H1 (cell line): Measurements from ENCODE around the gene AQP7. TPM values are rescaled to one million over a fixed set of nuclear protein-coding genes. Genes with fewer than 3 reads are reported as not detected.

Experiments used
- CTCF ChIA-PET: fragments of 300-600 bp; sonication (Branson Sonifier 250); formaldehyde crosslinking; loops from one replicate; lab custom pipeline; 2021; ENCODE audit not compliant: partially characterized antibody; lab: Charles Lee
- POLR2A ChIA-PET: fragments of 300-600 bp; sonication (Branson Sonifier 250); formaldehyde crosslinking; loops from one replicate; lab custom pipeline; 2021; ENCODE audit warnings: inconsistent platforms; ENCODE audit not compliant: partially characterized antibody; lab: Charles Lee
- DNase-seq, 2 experiments: peaks; one replicate each; pipeline versions ENCODE4 v3.0.0 to v3.0.0-alpha.2; 2010 to 2022; ENCODE audit warnings: low spot score in 2 of 2, low read depth in 1 of 2, mixed read lengths in 1 of 2
- FAIRE-seq: peaks from 2 replicates; lab custom pipeline; 2011; peaks lifted over from hg19 to GRCh38; lab: Jason Lieb, UNC
- H2AFZ ChIP-seq: 2 replicates; pipeline ENCODE4 v1.8.1; 2012; ENCODE audit warnings: low read length, inconsistent platforms
- H2AK5ac ChIP-seq: 2 replicates; pipeline ENCODE4 v1.6.1; 2013; ENCODE audit warnings: low read depth, low read length
- H2BK120ac ChIP-seq: replicated peaks from 2 replicates; pipeline ENCODE3; 2013; ENCODE audit warnings: low read depth, low read length, inconsistent platforms
- H2BK12ac ChIP-seq: 2 replicates; pipeline ENCODE4 v1.6.1; 2013; ENCODE audit warnings: low read depth, low read length
- H2BK15ac ChIP-seq: 2 replicates; pipeline ENCODE4 v1.6.1; 2013; ENCODE audit warnings: low read length
- H2BK20ac ChIP-seq: 2 replicates; pipeline ENCODE4 v1.6.1; 2013; ENCODE audit warnings: low read length
- H2BK5ac ChIP-seq: 2 replicates; pipeline ENCODE4 v1.6.1; 2013; ENCODE audit warnings: low read depth, low read length
- H3K14ac ChIP-seq: 2 replicates; pipeline ENCODE4 v1.6.1; 2013; ENCODE audit warnings: inconsistent platforms; ENCODE audit not compliant: insufficient read length
- H3K18ac ChIP-seq: 2 replicates; pipeline ENCODE4 v1.6.1; 2013; ENCODE audit warnings: low read length; ENCODE audit errors: extremely low read depth
- H3K23ac ChIP-seq: 2 replicates; pipeline ENCODE4 v1.6.1; 2013; ENCODE audit warnings: inconsistent platforms; ENCODE audit not compliant: insufficient read length
- H3K23me2 ChIP-seq: 2 replicates; pipeline ENCODE4 v1.6.1; 2013; ENCODE audit warnings: low read depth, low read length
- H3K27ac ChIP-seq: 2 replicates; pipeline ENCODE4 v1.6.1; 2011; ENCODE audit warnings: low read depth, low read length, inconsistent platforms
- H3K27me3 ChIP-seq, 4 experiments: replicated peaks in 1 of 4; 1 replicate in 1 of 4; 2 replicates in 3 of 4; pipeline versions ENCODE4 v1.6.1 to v1.8.1; 2011 to 2013; ENCODE audit warnings: low read length in 3 of 4, mild to moderate bottlenecking in 3 of 4, inconsistent platforms in 2 of 4, mixed read lengths in 2 of 4, moderate library complexity in 1 of 4; ENCODE audit not compliant: control insufficient read depth in 3 of 4, insufficient read depth in 3 of 4; ENCODE audit errors: extremely low read depth in 1 of 4
- H3K36me3 ChIP-seq, 4 experiments: 2 replicates each; pipeline versions ENCODE4 v1.6.1 to v1.8.1; 2011 to 2013; ENCODE audit warnings: mild to moderate bottlenecking in 4 of 4, low read length in 3 of 4, moderate library complexity in 2 of 4, control low read depth in 1 of 4, inconsistent platforms in 1 of 4; ENCODE audit not compliant: insufficient read depth in 4 of 4, control insufficient read depth in 2 of 4
- H3K4ac ChIP-seq: replicated peaks from 2 replicates; pipeline ENCODE3; 2013; ENCODE audit warnings: low read length, low read depth, mixed read lengths, inconsistent platforms; ENCODE audit not compliant: insufficient read length
- H3K4me1 ChIP-seq, 4 experiments: replicated peaks in 1 of 4; 1 replicate in 1 of 4; 2 replicates in 3 of 4; pipeline versions ENCODE4 v1.6.1 to v1.8.1; 2011 to 2013; ENCODE audit warnings: low read length in 3 of 4, inconsistent platforms in 2 of 4, mixed read lengths in 1 of 4; ENCODE audit not compliant: insufficient read depth in 4 of 4, control insufficient read depth in 3 of 4
- H3K4me2 ChIP-seq, 2 experiments: 2 replicates each; pipeline versions ENCODE4 v1.6.1 to v1.8.1; 2011 to 2013; ENCODE audit warnings: low read depth in 2 of 2, low read length in 2 of 2, control low read depth in 1 of 2, inconsistent platforms in 1 of 2, mild to moderate bottlenecking in 1 of 2; ENCODE audit not compliant: insufficient read depth in 1 of 2
- H3K4me3 ChIP-seq, 4 experiments: fragments of 200-600, 300-600 bp in 1 of 4; sonication (generic), shearing (Covaris generic), sonication (Bioruptor Twin) in 1 of 4; 2 replicates each; pipeline versions ENCODE4 v1.5.1 to v1.8.1; 2011 to 2016; ENCODE audit warnings: low read length in 4 of 4, low read depth in 3 of 4, control low read depth in 2 of 4, inconsistent platforms in 2 of 4, mild to moderate bottlenecking in 2 of 4, mixed read lengths in 1 of 4, moderate library complexity in 1 of 4; ENCODE audit not compliant: insufficient read depth in 2 of 4; ENCODE audit errors: extremely low read depth in 1 of 4
- H3K56ac ChIP-seq: replicated peaks from 2 replicates; pipeline ENCODE3; 2013; ENCODE audit warnings: low read depth, mild to moderate bottlenecking, mixed read lengths, low read length, inconsistent platforms; ENCODE audit not compliant: insufficient read length
- H3K79me1 ChIP-seq: 2 replicates; pipeline ENCODE4 v1.6.1; 2013; ENCODE audit warnings: low read depth, low read length, control low read depth
- H3K79me2 ChIP-seq, 2 experiments: 2 replicates each; pipeline versions ENCODE4 v1.6.1 to v1.8.1; 2012 to 2013; ENCODE audit warnings: low read length in 2 of 2, mild to moderate bottlenecking in 2 of 2, inconsistent platforms in 1 of 2; ENCODE audit not compliant: insufficient read depth in 2 of 2, control insufficient read depth in 1 of 2
- H3K9ac ChIP-seq, 4 experiments: replicated peaks in 1 of 4; 1 replicate in 1 of 4; 2 replicates in 3 of 4; pipeline versions ENCODE4 v1.6.1 to v1.8.1; 2011 to 2013; ENCODE audit warnings: low read depth in 3 of 4, low read length in 3 of 4, control low read depth in 2 of 4, mild to moderate bottlenecking in 2 of 4, moderate library complexity in 2 of 4, inconsistent platforms in 1 of 4; ENCODE audit errors: extremely low read depth in 1 of 4
- H3K9me3 ChIP-seq, 2 experiments: 2 replicates each; pipeline versions ENCODE4 v1.6.1 to v1.8.1; 2012 to 2013; ENCODE audit warnings: mild to moderate bottlenecking in 2 of 2, moderate library complexity in 2 of 2, control low read depth in 1 of 2, inconsistent platforms in 1 of 2, low read depth in 1 of 2, low read length in 1 of 2, mixed read lengths in 1 of 2; ENCODE audit not compliant: insufficient read depth in 2 of 2
- H4K20me1 ChIP-seq, 2 experiments: replicated peaks in 1 of 2; 2 replicates each; pipeline versions ENCODE3 to v1.8.1; 2011 to 2013; ENCODE audit warnings: inconsistent platforms in 2 of 2, low read length in 2 of 2, mild to moderate bottlenecking in 1 of 2; ENCODE audit not compliant: insufficient read depth in 2 of 2, control insufficient read depth in 1 of 2
- H4K5ac ChIP-seq: 2 replicates; pipeline ENCODE4 v1.6.1; 2013; ENCODE audit warnings: low read length, low read depth, mixed read lengths, inconsistent platforms; ENCODE audit not compliant: insufficient read length
- H4K8ac ChIP-seq: 2 replicates; pipeline ENCODE4 v1.8.0; 2013; ENCODE audit warnings: mild to moderate bottlenecking, moderate library complexity, low read length, inconsistent platforms; ENCODE audit not compliant: insufficient read depth; ENCODE audit errors: extremely low read depth
- H4K91ac ChIP-seq: replicated peaks from 2 replicates; pipeline ENCODE3; 2013; ENCODE audit warnings: low read length, mixed read lengths, inconsistent platforms; ENCODE audit not compliant: insufficient read length
- ATF2 ChIP-seq: IDR thresholded peaks from 2 replicates; pipeline ENCODE4 v1.6.1; 2012; ENCODE audit warnings: low read length, inconsistent platforms
- CBX5 ChIP-seq: fragments of 300-800, 300-1000 bp; sonication (generic); IDR thresholded peaks from 2 replicates; pipeline ENCODE4 v1.7.1; 2016; ENCODE audit warnings: antibody characterized with exemption, low read length, low read depth
- CREB1 ChIP-seq: IDR thresholded peaks from 2 replicates; pipeline ENCODE4 v1.6.1; 2012; ENCODE audit warnings: inconsistent platforms
- E2F6 ChIP-seq: IDR thresholded peaks from 2 replicates; pipeline ENCODE4 v1.6.1; 2012; ENCODE audit warnings: inconsistent platforms
- GABPA ChIP-seq: IDR thresholded peaks from 2 replicates; pipeline ENCODE4 v1.6.1; 2011; ENCODE audit warnings: mild to moderate bottlenecking, low read length, moderate library complexity, borderline replicate concordance; ENCODE audit not compliant: insufficient read depth
- HDAC6 ChIP-seq: IDR thresholded peaks from one replicate; pipeline ENCODE4 v1.7.1; 2012; ENCODE audit warnings: low read depth, mild to moderate bottlenecking, inconsistent platforms, low read length, moderate library complexity
- JUN ChIP-seq: IDR thresholded peaks from 2 replicates; pipeline ENCODE4 v1.6.1; 2011; ENCODE audit warnings: low read depth, mild to moderate bottlenecking, improper control_type of control experiment, low read length
- JUND ChIP-seq: IDR thresholded peaks from 2 replicates; pipeline ENCODE4 v1.6.1; 2011; ENCODE audit warnings: mild to moderate bottlenecking, improper control_type of control experiment, low read length
- KDM5A ChIP-seq: fragments of 200-600 bp; IDR thresholded peaks from 2 replicates; pipeline ENCODE4 v1.7.1; 2012; ENCODE audit warnings: mild to moderate bottlenecking, low read length, inconsistent platforms, mixed read lengths
- MAX ChIP-seq: IDR thresholded peaks from 2 replicates; pipeline ENCODE4 v1.6.1; 2012; ENCODE audit warnings: inconsistent platforms
- SP1 ChIP-seq: IDR thresholded peaks from 2 replicates; pipeline ENCODE4 v1.6.1; 2011; ENCODE audit warnings: low read depth, low read length
- TAF1 ChIP-seq: IDR thresholded peaks from 2 replicates; pipeline ENCODE4 v1.6.1; 2011; ENCODE audit warnings: mild to moderate bottlenecking, low read depth, low read length
- TCF12 ChIP-seq: IDR thresholded peaks from 2 replicates; pipeline ENCODE4 v1.6.1; 2011; ENCODE audit warnings: low read depth, mild to moderate bottlenecking, low read length
- WGBS, 2 experiments: shearing (Covaris generic) in 1 of 2; methylation state at CpG; one replicate each; pipeline versions ENCODE4 v1.1.6 to v1.1.7; 2013 to 2015; ENCODE audit warnings: low lambda C conversion rate in 2 of 2, mixed read lengths in 2 of 2, inconsistent platforms in 1 of 2, low coverage in 1 of 2, missing lambda C conversion rate in 1 of 2; ENCODE audit not compliant: insufficient replicate concordance in 2 of 2, insufficient coverage in 1 of 2, insufficient read length in 1 of 2; ENCODE audit errors: extremely low coverage in 1 of 2, missing lambda C conversion rate in 1 of 2; 5-methylcytosine and 5-hydroxymethylcytosine counted together
- polyA plus RNA-seq, 7 experiments: library from polyadenylated mRNA; depleted of rRNA in 3 of 7; stranded (reverse) in 5 of 7; unstranded in 2 of 7; fragments of >200 nt in 5 of 7; fragments of 200-250 nt in 2 of 7; gene quantifications; 1 replicate in 5 of 7; 2 replicates in 1 of 7; 4 replicates in 1 of 7; pipeline versions ENCODE4 v1.2.1 to v1.2.3, GENCODE V29; 2011 to 2013; ENCODE audit warnings: missing spikeins in 2 of 7, mixed read lengths in 2 of 7
- total RNA-seq: library from RNA; stranded (reverse); fragmentation: NEBNext Ultra II Directional; extraction: Animal tissue kit (Norgen Biotek cat#: 25700); gene quantifications from 2 replicates; pipeline ENCODE4 v1.2.1, GENCODE V29; 2021

Gene AQP7
- total and polyA plus RNA-seq, 2 of the 8 experiments (the other 6 are each of a cell fraction or from before 2014, with no cell fraction given) = not detected

- Histone ChIP-seq H3K23ac (no peak overlapping the region), H3K27me3 (no peaks in the 10 kb centered on the region), H3K9ac (no peak overlapping the region), H3K14ac (no peak overlapping the region), H3K23me2 (no peaks in the 10 kb centered on the region), H3K36me3 (peaks cover 0 to 15% (median 7%) of the 10 kb centered on the region in 4 experiments; a peak in 5 of 8 replicates), H3K79me2 (no peaks in the 10 kb centered on the region), H3K79me1 (no peaks in the 10 kb centered on the region), H4K91ac (no peak overlapping the region), H3K4me2 (no peak overlapping the region), H2BK20ac (no peak overlapping the region), H4K8ac (no peak overlapping the region), H3K9me3 (no peaks in the 10 kb centered on the region), H2AK5ac (no peak overlapping the region), H3K4ac (no peak overlapping the region), H3K4me1 (no peaks in the 10 kb centered on the region), H2BK15ac (no peak overlapping the region), H3K18ac (no peak overlapping the region), H2BK5ac (no peak overlapping the region), H2BK120ac (no peak overlapping the region), H2AFZ (no peak overlapping the region), H4K20me1 (no peaks in the 10 kb centered on the region), H3K56ac (no peak overlapping the region), H3K4me3 (no peak overlapping the region), H2BK12ac (no peak overlapping the region), H3K27ac (no peak overlapping the region), H4K5ac (no peak overlapping the region)
- WGBS, 2 experiments = 73% methylated on average over 2 of the region's 2 CpGs; no CpG with 5 or more reads in 1 of the 2 experiments
- no peak for DNase-seq
- ChIA-PET POLR2A (no interaction called here), CTCF (interaction anchor here (1.7 to 2.1 kb wide), 2 partner anchors 11 to 103 kb away, joined by 10 to 15 read pairs; no protein-coding TSS in a partner anchor)
- no peak for FAIRE-seq
- TF ChIP-seq TCF12 = no peak
- no peak for TF ChIP-seq TAF1
- TF ChIP-seq E2F6 = no peak
- no peak for TF ChIP-seq JUN
- no peak for TF ChIP-seq JUND
- TF ChIP-seq MAX = no peak
- TF ChIP-seq HDAC6 = no peak
- no peak for TF ChIP-seq GABPA
- no peak for TF ChIP-seq SP1
- no peak for TF ChIP-seq KDM5A
- no peak for TF ChIP-seq ATF2
- TF ChIP-seq CBX5 = no peak
- no peak for TF ChIP-seq CREB1
Measured at GRCh38 chr9:33364127-33364526, 38.2 kb downstream of the AQP7 start.
